ENCODE data around the gene ZNRD2.

- TF ChIP-seq SP1 (IDR thresholded peaks at IDR 0.05; ENCODE audit: low read depth): no peak
- TF ChIP-seq CTCF (IDR thresholded peaks at IDR 0.05 in 2 of 3, conservative IDR thresholded peaks at IDR 0.05 in 1 of 3; ENCODE audit: borderline replicate concordance in 1 of 3, insufficient read depth in 1 of 3, low read depth in 2 of 3, low read length in 2 of 3): no peak
- TF ChIP-seq POLR2AphosphoS5 (IDR thresholded peaks at IDR 0.05; ENCODE audit: low read depth, low read length): peak; percentile 61
- no peak for TF ChIP-seq POLR2A (IDR thresholded peaks at IDR 0.05; ENCODE audit: borderline replicate concordance, extremely low read depth, insufficient read depth, insufficient read length)
- TF ChIP-seq EGR1 (IDR thresholded peaks at IDR 0.05; ENCODE audit: low read depth): no peak
- no peak for TF ChIP-seq CEBPB (IDR thresholded peaks at IDR 0.05; ENCODE audit: low read depth)
- TF ChIP-seq ZFX (IDR thresholded peaks at IDR 0.05): peak; percentile 100
- no peak for TF ChIP-seq RAD21 (IDR thresholded peaks at IDR 0.05; ENCODE audit: low read depth)
- TF ChIP-seq, protein P1, sequence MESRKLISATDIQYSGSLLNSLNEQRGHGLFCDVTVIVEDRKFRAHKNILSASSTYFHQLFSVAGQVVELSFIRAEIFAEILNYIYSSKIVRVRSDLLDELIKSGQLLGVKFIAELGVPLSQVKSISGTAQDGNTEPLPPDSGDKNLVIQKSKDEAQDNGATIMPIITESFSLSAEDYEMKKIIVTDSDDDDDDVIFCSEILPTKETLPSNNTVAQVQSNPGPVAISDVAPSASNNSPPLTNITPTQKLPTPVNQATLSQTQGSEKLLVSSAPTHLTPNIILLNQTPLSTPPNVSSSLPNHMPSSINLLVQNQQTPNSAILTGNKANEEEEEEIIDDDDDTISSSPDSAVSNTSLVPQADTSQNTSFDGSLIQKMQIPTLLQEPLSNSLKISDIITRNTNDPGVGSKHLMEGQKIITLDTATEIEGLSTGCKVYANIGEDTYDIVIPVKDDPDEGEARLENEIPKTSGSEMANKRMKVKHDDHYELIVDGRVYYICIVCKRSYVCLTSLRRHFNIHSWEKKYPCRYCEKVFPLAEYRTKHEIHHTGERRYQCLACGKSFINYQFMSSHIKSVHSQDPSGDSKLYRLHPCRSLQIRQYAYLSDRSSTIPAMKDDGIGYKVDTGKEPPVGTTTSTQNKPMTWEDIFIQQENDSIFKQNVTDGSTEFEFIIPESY (IDR thresholded peaks at IDR 0.05; ENCODE audit: extremely low read depth, insufficient replicate concordance, low read length): no peak
- no peak for TF ChIP-seq EZH2 (IDR thresholded peaks at IDR 0.05)
- no peak for TF ChIP-seq JUND (IDR thresholded peaks at IDR 0.05)
Measured at GRCh38 chr11:65524741-65525545, 45.3 kb upstream of the ZNRD2 start, which contains the start of gene SCYL1.
